HepG2 (cell line): ENCODE data around the gene SLC50A1. TPM values are rescaled to one million over a fixed set of nuclear protein-coding genes. Genes with fewer than 3 reads are reported as not detected.
A peak's percentile ranks its signal among the peaks of the same experiment; 100 is the strongest.

Experiments
- CCDC6 ChIP-seq: sonication (generic); formaldehyde crosslinking; IDR thresholded peaks from 2 replicates; pipeline ENCODE4 v1.8.1; 2022; ENCODE audit warnings: mild to moderate bottlenecking, missing genetic modification reagents, moderate library complexity
- DMAP1 ChIP-seq: IDR thresholded peaks from 2 replicates; pipeline ENCODE4 v1.6.1; 2016
- FIP1L1 ChIP-seq: fragments of 200-400 bp; formaldehyde crosslinking; IDR thresholded peaks from 2 replicates; pipeline ENCODE4 v1.6.1; 2018; ENCODE audit warnings: low read depth, mild to moderate bottlenecking, low read length, moderate library complexity, borderline replicate concordance; ENCODE audit not compliant: insufficient read depth
- JDP2 ChIP-seq: sonication (generic); formaldehyde crosslinking; IDR thresholded peaks from 2 replicates; pipeline ENCODE4 v1.8.1; 2022; ENCODE audit warnings: missing genetic modification reagents, borderline replicate concordance
- MAF1 ChIP-seq: sonication (generic); formaldehyde crosslinking; IDR thresholded peaks from 2 replicates; pipeline ENCODE4 v1.5.0; 2020; ENCODE audit warnings: missing genetic modification reagents, borderline replicate concordance
- MNT ChIP-seq: fragments of 450-650 bp; IDR thresholded peaks from 2 replicates; pipeline ENCODE4 v1.6.1; 2016
- ONECUT2 ChIP-seq: sonication (generic); formaldehyde crosslinking; IDR thresholded peaks from 2 replicates; pipeline ENCODE4 v1.4.0; 2020; ENCODE audit warnings: missing genetic modification reagents
- RFXANK ChIP-seq: IDR thresholded peaks from 2 replicates; pipeline ENCODE4 v1.6.1; 2016
- SMC3 ChIP-seq: IDR thresholded peaks from 2 replicates; pipeline ENCODE4 v1.6.1; 2011; ENCODE audit warnings: low read length, improper control_type of control experiment
- SOX13 ChIP-seq, 3 experiments: fragments of 450-650 bp in 1 of 3; sonication (generic) in 1 of 3; formaldehyde crosslinking in 1 of 3; IDR thresholded peaks in 2 of 3; conservative IDR thresholded peaks in 1 of 3; 2 replicates each; pipeline versions ENCODE4 v1.5.0 to v1.6.1; 2016 to 2020; ENCODE audit warnings: antibody characterized with exemption in 1 of 3, mild to moderate bottlenecking in 1 of 3, missing compliant biosample characterization in 1 of 3, missing genetic modification reagents in 1 of 3, moderate library complexity in 1 of 3
- SP4 ChIP-seq: sonication (generic); formaldehyde crosslinking; IDR thresholded peaks from 2 replicates; pipeline ENCODE4 v1.8.1; 2023; ENCODE audit warnings: mild to moderate bottlenecking, missing genetic modification reagents
- SP5 ChIP-seq: IDR thresholded peaks from 2 replicates; pipeline ENCODE4 v1.6.1; 2016; ENCODE audit warnings: low read depth, borderline replicate concordance
- ZFX ChIP-seq: sonication (generic); formaldehyde crosslinking; IDR thresholded peaks from 2 replicates; pipeline ENCODE4 v1.4.0; 2020; ENCODE audit warnings: mild to moderate bottlenecking, low read depth, missing genetic modification reagents, moderate library complexity
- ZKSCAN8 ChIP-seq: IDR thresholded peaks from 2 replicates; pipeline ENCODE4 v1.6.1; 2016; ENCODE audit warnings: borderline replicate concordance, missing genetic modification reagents, missing compliant biosample characterization
- ZNF274 ChIP-seq: sonication (generic); formaldehyde crosslinking; IDR thresholded peaks from 2 replicates; pipeline ENCODE4 v1.5.1; 2020; ENCODE audit warnings: mild to moderate bottlenecking, missing genetic modification reagents
- ZNF33B ChIP-seq: sonication (generic); formaldehyde crosslinking; IDR thresholded peaks from 2 replicates; pipeline ENCODE4 v1.5.1; 2020; ENCODE audit warnings: mild to moderate bottlenecking, missing genetic modification reagents
- ZNF501 ChIP-seq: sonication (generic); formaldehyde crosslinking; IDR thresholded peaks from 2 replicates; pipeline ENCODE4 v1.5.1; 2020; ENCODE audit warnings: mild to moderate bottlenecking, moderate library complexity, missing genetic modification reagents
- ZNF510 ChIP-seq: sonication (generic); formaldehyde crosslinking; IDR thresholded peaks from 2 replicates; pipeline ENCODE4 v1.4.0; 2020; ENCODE audit warnings: low read depth, mild to moderate bottlenecking, missing genetic modification reagents
- polyA plus RNA-seq, 8 experiments: library from polyadenylated mRNA; depleted of rRNA in 3 of 8; stranded (reverse) in 7 of 8; unstranded in 1 of 8; fragments of >200 nt; fragmentation: Illumina TruSeq in 4 of 8; extraction: Trizol in 4 of 8; gene quantifications; 2 replicates each; pipeline versions ENCODE4 v1.2.1 to v1.2.3, GENCODE V29; 2011 to 2016; ENCODE audit warnings: low read depth in 4 of 8, missing spikeins in 1 of 8, mixed read lengths in 1 of 8; ENCODE audit not compliant: insufficient read depth in 1 of 8
- total RNA-seq, 5 experiments: library from RNA; depleted of rRNA; stranded (reverse); fragments of >200 nt; fragmentation: Illumina TruSeq; extraction: Trizol; gene quantifications; 2 replicates each; pipeline ENCODE4 v1.2.3, GENCODE V29; 2016; ENCODE audit warnings: low read depth in 1 of 5
- TF ChIP-seq, protein P1 (sequence below): IDR thresholded peaks from 2 replicates; pipeline ENCODE4 v1.6.1; 2016; ENCODE audit warnings: missing compliant biosample characterization, missing genetic modification reagents, borderline replicate concordance
- TF ChIP-seq, protein P2 (sequence below): sonication (generic); formaldehyde crosslinking; IDR thresholded peaks from 2 replicates; pipeline ENCODE4; 2020; ENCODE audit warnings: missing genetic modification reagents, mild to moderate bottlenecking, borderline replicate concordance
- TF ChIP-seq, protein P3 (sequence below): sonication (generic); formaldehyde crosslinking; IDR thresholded peaks from 2 replicates; pipeline ENCODE4 v1.8.0; 2022; ENCODE audit warnings: low read depth, missing genetic modification reagents

Gene SLC50A1
- total and polyA plus RNA-seq, 2 of the 13 experiments (the other 11 are each of a cell fraction or from before 2014, with no cell fraction given): 22.5 to 46.8 TPM

DNA sequence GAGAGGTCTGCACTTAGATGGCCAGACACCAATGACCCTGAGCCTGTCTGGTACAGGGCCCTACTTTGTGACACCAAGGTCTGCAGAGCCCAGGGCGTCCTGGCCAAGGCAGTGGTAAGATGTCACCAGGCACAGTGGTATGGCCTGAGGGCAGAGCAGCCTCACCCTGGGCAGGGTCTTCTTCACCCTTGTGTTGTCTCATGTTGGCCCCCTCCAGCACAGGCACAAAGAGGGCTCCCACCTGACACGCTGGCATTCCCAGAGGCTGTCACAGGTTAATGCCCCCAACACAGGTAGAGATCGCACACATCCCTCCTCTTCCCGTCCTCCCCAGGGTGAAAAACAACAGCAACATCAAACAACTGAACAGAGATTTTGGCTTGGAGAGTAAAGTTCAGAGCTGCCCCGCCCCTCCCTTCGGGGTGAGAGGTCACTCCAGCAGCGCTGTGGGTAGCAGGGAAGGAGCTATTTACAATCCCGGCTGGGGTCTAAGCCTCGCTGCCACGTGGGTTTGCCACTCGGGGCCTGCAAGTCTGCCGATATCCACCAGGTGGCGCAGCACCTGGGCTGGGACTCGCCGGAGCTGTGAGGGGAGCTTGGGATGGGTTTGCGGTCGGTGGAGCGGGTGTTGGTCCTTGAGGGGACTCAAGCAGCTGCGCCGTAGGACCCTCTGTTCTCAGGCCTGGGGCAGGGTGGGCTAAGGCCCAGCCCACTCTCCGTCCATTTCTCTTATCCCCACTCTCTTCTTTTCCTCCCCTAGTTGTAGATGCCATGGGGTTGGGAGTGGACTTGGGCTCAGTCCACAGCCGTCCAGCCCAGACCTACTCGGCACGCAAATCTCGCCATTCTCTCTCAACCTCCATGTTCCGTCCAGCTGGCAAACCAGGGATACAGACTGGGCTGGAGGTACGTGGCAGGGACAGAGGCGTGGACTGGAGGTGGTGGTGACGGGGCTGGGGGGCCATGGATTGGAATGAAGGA, 44.3 kb upstream of the SLC50A1 start (continued):
- TF ChIP-seq MAF1 (CRISPR knock-in tag): no peak
- peak; percentile 81 for TF ChIP-seq SMC3
- TF ChIP-seq ZFX: peak; percentile 40; the same call in 1 of the 2 replicates
- TF ChIP-seq ZNF33B (CRISPR knock-in tag): no peak
- TF ChIP-seq, protein P1, sequence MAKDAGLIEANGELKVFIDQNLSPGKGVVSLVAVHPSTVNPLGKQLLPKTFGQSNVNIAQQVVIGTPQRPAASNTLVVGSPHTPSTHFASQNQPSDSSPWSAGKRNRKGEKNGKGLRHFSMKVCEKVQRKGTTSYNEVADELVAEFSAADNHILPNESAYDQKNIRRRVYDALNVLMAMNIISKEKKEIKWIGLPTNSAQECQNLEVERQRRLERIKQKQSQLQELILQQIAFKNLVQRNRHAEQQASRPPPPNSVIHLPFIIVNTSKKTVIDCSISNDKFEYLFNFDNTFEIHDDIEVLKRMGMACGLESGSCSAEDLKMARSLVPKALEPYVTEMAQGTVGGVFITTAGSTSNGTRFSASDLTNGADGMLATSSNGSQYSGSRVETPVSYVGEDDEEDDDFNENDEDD (CRISPR knock-in tag): peak; percentile 60; the same call in 1 of the 2 replicates
- TF ChIP-seq, protein P2, sequence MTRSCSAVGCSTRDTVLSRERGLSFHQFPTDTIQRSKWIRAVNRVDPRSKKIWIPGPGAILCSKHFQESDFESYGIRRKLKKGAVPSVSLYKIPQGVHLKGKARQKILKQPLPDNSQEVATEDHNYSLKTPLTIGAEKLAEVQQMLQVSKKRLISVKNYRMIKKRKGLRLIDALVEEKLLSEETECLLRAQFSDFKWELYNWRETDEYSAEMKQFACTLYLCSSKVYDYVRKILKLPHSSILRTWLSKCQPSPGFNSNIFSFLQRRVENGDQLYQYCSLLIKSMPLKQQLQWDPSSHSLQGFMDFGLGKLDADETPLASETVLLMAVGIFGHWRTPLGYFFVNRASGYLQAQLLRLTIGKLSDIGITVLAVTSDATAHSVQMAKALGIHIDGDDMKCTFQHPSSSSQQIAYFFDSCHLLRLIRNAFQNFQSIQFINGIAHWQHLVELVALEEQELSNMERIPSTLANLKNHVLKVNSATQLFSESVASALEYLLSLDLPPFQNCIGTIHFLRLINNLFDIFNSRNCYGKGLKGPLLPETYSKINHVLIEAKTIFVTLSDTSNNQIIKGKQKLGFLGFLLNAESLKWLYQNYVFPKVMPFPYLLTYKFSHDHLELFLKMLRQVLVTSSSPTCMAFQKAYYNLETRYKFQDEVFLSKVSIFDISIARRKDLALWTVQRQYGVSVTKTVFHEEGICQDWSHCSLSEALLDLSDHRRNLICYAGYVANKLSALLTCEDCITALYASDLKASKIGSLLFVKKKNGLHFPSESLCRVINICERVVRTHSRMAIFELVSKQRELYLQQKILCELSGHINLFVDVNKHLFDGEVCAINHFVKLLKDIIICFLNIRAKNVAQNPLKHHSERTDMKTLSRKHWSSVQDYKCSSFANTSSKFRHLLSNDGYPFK: peak; percentile 71; the same call in 1 of the 2 replicates
- TF ChIP-seq ZNF274 (CRISPR knock-in tag): no peak
- TF ChIP-seq DMAP1 (CRISPR knock-in tag): peak; percentile 81
- TF ChIP-seq SP5 (CRISPR knock-in tag): peak; percentile 94
- TF ChIP-seq ONECUT2 (CRISPR knock-in tag): no peak
- no peak for TF ChIP-seq FIP1L1
- TF ChIP-seq CCDC6 (CRISPR knock-in tag): no peak
- TF ChIP-seq ZNF510 (CRISPR knock-in tag): no peak
- peak; percentile 44; the same call in 1 of the 2 replicates for TF ChIP-seq ZKSCAN8 (CRISPR knock-in tag)
- TF ChIP-seq MNT: peak; percentile 91
- peak; percentile 93; the same call in 1 of the 2 replicates for TF ChIP-seq ZNF501 (CRISPR knock-in tag)
- peak; percentile 82 for TF ChIP-seq SP4 (CRISPR knock-in tag)
- TF ChIP-seq RFXANK (CRISPR knock-in tag): 0 out of 2 replicates have a peak, but pooled peaks have one; percentile 22
- TF ChIP-seq JDP2 (CRISPR knock-in tag): no peak; the same call in 1 of the 2 replicates
- TF ChIP-seq, protein P3, sequence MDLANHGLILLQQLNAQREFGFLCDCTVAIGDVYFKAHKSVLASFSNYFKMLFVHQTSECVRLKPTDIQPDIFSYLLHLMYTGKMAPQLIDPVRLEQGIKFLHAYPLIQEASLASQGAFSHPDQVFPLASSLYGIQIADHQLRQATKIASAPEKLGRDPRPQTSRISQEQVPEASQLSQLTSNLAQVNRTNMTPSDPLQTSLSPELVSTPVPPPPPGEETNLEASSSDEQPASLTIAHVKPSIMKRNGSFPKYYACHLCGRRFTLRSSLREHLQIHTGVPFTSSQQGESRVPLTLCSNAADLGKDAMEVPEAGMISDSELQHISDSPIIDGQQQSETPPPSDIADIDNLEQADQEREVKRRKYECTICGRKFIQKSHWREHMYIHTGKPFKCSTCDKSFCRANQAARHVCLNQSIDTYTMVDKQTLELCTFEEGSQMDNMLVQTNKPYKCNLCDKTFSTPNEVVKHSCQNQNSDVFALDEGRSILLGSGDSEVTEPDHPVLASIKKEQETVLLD (CRISPR knock-in tag): no peak
- TF ChIP-seq SOX13 (IDR thresholded peaks at IDR 0.05): 0 out of 2 replicates have a peak, but pooled peaks have one; percentile 10
- peak in 1 of 2 experiments; percentile 62; a peak in 1 of 4 replicates for TF ChIP-seq SOX13 (CRISPR knock-in tag; conservative IDR thresholded peaks at IDR 0.05 in 1 of 2, IDR thresholded peaks at IDR 0.05 in 1 of 2)
